ENCODE data around the gene CUZD1.

GRCh38 chr10:122850705-122851640 is 5.3 kb upstream of the CUZD1 start:
- TF ChIP-seq POLR2AphosphoS5 (IDR thresholded peaks at IDR 0.05) (peak; percentile 29), CTCF (IDR thresholded peaks at IDR 0.05) (no peak), POLR2A (IDR thresholded peaks at IDR 0.05) (no peak)
